ENCODE measurements around the gene SLC8A1.

The SLC8A1 gene

GRCh38 chr2:40457837-40458236, 5.9 kb upstream of the SLC8A1 start:
- no peak for DNase-seq

- no peak for DNase-seq
Observed at GRCh38 chr2:40457366-40457765, 5.5 kb upstream of the SLC8A1 start.

GRCh38 chr2:40456926-40457325, 5.0 kb upstream of the SLC8A1 start:
- no peak for DNase-seq

GRCh38 chr2:40455661-40456060, 3.8 kb upstream of the SLC8A1 start:
- DNase-seq: no peak

DNA sequence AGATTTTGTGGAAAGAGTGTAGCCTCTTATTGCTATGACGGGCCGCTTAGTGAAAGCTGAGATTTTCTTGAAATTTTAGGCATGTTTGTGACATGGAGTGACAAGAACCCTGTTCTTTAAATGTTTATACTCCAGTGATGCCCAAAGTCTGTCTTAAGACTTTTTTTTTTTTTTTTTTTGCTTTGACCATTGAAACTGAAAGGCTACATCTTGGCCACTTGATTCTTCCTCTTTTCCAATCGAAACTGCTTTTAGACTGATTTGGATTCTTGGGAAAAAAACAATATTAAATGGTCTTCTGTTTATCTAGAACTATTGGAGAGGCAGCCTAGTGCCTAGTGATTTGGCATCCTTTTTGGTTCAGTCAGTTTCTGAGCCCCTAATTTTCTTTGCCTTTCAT, 2.4 kb upstream of the SLC8A1 start:
- no peak for DNase-seq

DNA sequence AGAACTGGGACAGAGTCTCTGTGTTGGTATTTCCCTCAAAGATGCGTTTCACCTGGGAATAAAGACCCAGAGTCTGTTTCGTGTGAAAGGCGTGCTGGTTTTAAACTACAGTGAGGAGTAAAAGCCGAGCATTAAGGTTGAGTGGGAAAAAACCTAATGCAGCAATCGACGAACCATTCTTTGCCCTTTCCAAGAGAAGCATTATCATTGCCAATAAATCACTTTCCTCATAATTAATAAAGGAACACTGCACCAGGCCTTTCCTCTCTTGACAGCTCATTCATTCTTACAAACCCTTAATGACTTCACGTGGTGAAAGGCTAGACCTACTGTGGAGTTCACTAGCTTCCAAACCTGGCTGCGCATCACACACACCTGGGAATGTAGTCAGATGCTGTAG, 896 bp upstream of the SLC8A1 start:
- no peak for DNase-seq

DNA sequence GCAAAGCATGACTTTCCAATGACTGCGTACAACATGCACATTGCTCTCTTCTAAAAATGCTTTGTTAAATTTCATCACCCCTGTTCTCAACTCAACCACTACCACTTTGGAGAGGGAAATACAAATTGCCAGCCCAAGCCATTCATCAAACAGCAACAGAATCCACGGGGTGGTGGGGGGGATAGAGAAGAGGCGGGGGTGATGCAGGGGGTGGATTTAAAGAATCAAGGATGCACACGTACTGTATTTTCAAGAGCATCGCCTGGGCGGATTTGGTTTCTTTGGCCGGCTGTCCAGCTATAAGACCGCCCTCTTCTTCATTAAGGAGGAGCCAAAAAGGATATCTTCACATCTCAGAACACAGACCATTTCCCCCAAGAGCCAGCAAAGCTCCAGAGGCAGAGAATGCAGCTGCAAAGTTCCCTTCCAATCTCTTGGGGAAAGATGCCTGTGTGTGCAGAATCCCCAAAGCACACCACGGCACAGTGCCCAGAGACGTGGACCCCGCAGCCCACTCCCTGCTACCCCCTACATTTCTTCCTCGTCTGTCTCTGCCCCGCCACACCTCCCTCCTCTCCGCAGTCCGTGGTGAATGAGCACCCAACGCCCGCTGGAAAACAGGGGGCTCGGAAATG, 977 bp downstream of the SLC8A1 start:
- DNase-seq: peak; percentile 74

DNA sequence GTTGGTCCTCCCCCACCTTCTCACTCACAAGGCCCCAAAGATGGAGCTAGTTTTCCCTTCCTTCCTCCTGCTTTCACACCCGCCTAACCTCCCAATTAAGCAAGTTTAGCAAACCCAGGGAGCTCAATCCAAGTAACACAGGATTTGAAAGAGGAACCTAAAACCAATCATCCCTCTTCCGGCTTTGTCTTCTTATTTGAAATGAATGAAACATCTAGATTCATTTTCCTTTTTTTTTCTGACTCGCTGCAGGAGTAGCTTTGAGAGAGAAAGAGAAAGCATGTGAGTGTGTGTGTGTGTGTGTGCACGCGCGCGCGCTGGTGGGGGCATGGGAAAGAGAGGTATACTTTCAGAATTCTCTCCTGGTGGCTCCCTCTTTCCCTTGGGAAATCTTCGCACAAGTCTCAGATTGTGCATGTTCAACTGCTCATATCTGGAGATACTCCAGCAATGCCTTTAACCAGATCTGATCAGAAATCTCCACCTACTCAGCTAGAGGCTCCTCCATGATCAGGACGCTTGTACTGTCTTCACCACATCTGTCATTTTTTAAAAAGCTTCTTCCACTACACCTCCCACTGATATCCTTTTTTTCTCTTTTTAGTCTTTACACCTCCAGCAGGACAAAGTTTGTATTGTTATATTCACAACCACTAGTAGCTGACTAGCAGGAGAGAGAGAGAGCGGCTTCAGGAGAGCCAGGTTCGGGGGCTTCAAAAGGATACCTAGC, 1.7 kb downstream of the SLC8A1 start:
- DNase-seq: peak; percentile 59

DNA sequence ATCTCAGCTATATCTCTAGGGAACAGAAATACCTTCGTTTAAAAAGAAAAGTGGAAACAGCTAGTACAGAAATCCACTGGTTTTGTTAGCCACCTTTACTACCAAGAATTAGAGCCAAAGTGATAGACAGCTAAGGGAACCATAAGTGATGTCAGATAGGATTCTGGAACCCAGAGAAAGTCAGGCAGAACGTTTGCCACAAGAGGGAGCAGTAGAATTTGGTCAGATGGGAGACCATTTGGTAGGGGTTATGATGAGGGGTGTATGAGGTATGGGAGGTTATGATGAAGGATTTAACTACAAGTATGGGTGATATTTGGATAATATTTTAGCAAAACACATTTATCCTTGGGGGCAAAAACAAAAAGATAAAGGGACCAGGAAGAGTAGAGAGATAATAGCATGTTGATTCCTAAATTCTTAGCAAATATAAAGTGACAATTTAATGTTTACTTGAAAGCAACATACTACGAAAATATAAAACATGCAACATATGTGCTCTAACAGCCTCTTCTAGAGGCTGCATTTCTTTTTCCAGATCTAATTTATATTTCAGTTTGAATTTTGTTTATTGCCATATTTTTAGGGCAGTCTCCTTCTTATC, 3.3 kb downstream of the SLC8A1 start:
- DNase-seq: no peak

GRCh38 chr2:40445467-40445866, 6.4 kb downstream of the SLC8A1 start:
- no peak for DNase-seq

DNA sequence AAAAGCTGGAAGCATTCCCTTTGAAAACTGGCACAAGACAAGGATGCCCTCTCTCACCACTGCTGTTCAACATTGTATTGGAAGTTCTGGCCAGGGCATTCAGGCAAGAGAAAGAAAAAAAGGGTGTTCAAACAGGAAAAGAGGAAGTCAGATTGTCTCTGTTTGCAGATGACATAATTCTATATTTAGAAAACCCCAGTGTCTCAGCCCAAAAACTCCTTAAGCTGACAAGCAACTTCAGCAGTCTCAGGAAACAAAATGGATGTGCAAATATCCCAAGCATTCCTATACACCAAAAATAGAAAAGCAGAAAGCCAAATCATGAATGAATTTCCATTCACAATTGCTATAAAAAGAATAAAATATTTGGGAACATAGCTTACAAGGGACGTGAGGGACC, 11.1 kb downstream of the SLC8A1 start:
- DNase-seq: no peak

GRCh38 chr2:40439473-40439872, 12.4 kb downstream of the SLC8A1 start:
- no peak for DNase-seq

- no peak for DNase-seq
Observed at GRCh38 chr2:40436093-40436475, 15.8 kb downstream of the SLC8A1 start.

- no peak for DNase-seq
Observed at GRCh38 chr2:40435426-40436092, 16.3 kb downstream of the SLC8A1 start.

DNA sequence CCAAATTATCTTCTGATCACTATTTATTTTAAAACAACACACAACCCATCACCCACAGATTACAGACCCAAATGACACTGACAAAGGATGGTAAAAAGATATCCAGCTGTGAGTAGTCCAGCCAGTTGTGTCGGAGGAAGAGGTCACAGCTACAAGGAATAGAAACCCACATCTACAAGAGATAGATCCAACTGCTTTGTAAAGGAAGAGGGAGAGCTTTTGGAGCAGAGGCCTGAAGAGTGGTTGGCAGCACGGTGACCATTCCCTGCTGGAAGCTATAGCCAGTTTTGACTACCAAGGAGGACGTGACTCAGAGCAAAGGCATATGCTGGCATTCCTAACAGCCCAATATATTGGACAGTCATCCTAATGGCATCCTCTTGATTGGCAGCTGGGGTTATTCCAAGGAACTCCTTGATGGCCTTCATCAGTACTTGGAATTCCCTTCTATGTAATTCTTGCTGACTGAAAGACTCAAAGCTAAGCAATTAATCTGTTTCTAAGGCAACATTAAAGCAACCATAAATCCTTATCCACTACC, 17.1 kb downstream of the SLC8A1 start:
- no peak for DNase-seq

GRCh38 chr2:40433736-40434135, 18.2 kb downstream of the SLC8A1 start:
- no peak for DNase-seq

DNA sequence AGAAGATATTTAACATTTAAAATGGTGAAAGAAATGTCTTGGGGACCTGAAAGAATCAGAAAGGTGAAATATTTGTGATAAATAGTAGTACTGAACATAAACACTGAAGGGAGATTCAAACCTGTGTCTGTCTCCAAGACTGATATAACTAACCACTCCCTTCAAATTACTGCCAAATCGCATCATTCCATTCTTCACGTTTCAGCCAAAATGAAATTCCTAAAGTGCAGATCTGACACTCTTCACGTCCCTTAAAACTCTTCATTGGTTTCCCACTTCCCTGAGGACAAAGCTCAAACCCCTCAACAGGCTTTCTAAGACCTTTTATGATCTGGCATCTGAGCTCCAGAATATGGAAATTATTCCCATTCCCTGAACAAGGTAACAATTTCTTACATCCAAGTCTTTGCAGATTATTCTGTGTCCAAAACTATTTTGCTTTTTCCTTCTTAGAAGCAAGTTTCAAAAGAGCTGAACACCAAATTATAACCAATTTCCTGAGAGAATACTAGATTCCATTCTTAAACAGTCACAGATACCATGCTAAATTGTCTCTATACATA, 18.9 kb downstream of the SLC8A1 start:
- no peak for DNase-seq

DNA sequence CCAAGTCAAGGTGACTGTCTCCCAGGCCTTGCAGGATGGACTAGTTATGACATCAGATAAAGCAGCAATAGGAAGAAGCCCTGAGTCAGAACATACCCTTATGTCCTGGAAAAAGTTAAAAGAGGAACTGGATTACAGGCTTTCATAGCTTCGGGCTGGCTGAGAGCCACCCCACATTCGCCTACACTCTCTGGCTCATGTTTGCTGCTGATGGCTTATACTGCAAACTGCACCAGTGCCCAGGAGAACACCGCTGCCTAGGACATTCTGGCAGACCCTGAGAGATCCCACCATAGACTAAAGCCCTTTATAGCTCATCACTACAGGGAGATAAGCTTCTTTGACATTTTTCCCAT, 20.3 kb downstream of the SLC8A1 start:
- peak; percentile 58 for DNase-seq

- DNase-seq: no peak
Observed at GRCh38 chr2:40430776-40431599, 20.9 kb downstream of the SLC8A1 start.

DNA sequence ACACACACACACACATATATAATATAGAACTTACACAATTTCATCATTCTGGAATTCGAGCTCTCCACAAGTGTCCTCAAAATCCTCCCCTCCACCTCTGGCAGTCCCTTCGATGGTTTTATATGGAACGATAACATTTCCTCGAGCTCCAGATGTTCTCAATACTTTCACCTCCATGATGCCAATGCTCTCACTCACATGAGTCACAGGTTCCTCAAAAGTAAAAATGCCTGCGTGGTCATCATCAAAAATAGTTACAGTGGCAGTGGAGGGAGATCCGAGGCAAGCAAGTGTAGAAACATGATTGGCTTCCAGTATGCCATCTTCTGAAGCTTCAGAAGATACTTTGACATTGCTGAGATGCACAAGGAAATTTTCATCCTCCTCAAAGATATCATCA, 23.5 kb downstream of the SLC8A1 start:
- DNase-seq: no peak

GRCh38 chr2:40421631-40422297, 30.1 kb downstream of the SLC8A1 start:
- no peak for DNase-seq

DNA sequence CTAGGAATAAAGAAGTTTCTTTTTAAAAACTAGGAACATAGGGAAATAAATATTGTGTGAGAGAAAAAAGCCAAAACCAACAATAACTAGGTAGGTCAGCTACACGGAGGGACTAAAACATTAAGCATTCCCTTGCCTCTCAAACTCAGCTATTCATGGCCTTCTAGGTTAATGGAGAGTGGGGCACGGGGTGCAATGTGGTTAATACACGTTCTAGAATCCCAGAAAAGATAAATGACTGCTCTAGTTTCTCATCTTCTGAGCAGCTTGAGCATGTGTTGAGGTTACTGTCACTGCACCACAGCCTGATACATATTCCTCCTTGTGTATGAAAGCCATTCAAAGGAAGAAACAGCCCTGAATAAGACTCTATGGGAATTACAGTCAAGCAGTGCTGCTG, 31.4 kb downstream of the SLC8A1 start:
- DNase-seq: no peak
